Activated T-helper 1 cell treated with Interleukin-2 at 50 U/mL for 16 hours (primary cell): ENCODE results near the gene ELL2.
"Not testable (repeated sequence)": the region's sequence is repeated elsewhere in the genome, so short reads cannot be mapped to it uniquely, and the experiment has no call there.

Experiments used
- DNase-seq: peaks from one replicate; pipeline ENCODE4 v3.0.0-alpha.2; 2020; ENCODE audit warnings: low read depth

ELL2 gene

DNA sequence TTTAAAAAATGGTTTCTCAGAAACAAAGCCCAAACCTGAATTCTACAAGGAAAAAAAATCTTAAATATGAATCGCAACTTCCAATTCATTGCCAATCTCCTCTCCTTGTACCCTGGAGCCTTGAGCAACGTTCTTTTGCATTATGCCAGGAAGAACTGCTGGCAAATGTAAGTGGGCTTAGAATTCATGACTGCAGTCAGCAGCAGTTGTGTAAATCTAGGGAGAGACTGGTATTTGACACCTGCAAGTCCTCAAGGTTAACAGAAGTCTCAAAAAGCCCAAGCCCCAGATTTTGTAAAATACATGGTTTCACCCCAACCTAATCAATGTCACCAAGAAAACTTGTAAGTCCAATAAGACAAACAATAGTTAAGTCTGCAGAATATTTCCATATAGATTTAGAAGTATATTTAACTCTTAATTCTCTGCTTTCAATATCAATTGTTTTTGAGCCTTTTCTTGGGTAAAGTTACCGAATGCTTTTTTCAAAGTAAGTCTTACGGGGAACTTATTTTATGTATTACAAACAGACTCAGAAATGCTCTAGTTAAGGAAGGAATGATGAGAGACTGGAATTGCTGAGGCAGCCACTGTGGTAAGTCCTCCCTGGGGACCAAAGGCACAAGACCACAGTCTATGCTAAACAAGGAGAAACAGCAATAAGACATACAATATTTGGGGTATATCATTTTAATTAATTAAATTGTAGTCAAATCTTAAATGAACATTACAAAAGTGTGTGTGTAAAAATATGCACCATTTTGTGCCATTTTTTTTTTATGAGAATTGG, 31.3 kb downstream of the ELL2 start:
- DNase-seq, result no peak

DNA sequence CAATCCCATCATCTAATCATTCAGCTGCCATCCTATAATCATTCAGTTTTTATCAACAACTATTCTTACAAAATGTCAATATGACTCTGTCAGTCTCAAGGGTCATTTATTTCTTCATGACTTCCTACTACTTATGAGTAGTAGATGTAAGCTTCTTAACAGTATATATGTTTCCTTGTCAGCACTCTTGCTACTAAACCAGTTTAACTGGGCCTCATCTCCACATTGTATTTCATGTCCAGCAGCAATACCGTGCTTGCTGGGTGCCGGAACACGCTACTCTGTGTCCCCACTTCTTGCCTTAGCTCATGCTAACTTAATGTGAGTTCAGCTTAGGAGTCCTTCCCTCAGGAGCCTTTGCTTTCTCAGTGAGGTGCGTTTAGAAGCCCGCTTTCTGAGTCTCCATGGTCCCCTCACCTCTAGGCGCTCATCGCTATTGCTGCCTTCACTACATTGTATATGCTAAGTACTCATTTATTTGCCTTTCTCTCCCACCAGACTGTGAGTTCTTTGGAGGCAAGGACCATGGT, 32.9 kb downstream of the ELL2 start:
- DNase-seq, result no peak

GRCh38 chr5:95927927-95928723, 33.5 kb downstream of the ELL2 start:
- no peak for DNase-seq

DNA sequence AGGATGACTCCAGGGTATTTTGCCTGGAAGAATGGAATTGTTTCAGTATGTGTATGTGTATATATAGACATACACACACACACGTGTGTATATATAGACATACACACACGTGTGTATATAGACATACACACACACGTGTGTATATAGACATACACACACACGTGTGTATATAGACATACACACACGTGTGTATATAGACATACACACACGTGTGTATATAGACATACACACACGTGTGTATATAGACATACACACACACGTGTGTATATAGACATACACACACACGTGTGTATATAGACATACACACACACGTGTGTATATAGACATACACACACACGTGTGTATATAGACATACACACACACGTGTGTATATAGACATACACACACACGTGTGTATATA, 34.4 kb downstream of the ELL2 start:
- not testable (repeated sequence) for DNase-seq

GRCh38 chr5:95925939-95926338, 35.7 kb downstream of the ELL2 start:
- DNase-seq, result no peak

GRCh38 chr5:95925378-95925744, 36.3 kb downstream of the ELL2 start:
- no peak for DNase-seq

DNA sequence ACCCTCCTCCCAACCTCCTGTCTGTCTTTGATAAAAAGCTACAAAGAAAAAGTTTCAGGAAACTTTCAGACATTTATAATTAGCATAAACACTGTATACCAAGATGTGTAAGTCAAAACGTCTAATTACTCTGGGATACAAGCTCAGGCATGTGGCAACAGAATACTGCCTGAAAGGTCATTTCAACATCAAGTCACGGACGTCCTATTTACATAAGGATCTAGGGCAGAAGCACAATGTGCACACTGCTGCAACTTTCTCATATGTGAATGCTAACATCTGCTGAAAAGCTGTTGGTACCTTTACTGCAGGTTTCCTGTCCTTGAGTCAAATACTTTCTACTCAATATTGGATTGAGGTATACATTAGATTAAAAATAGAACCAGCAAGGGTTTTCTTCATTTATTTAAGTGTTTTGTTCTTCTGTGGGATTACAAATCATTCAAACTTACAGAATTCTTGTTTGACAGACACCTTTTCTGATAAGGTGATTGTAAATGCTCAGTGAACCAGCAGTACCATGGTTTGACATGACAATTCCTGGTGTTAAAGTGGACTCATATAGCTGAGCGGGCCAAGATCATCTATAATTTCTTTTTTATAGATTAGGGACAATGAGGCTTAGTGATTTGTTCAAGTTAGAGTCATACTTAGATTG, 36.8 kb downstream of the ELL2 start:
- no peak for DNase-seq

- no peak for DNase-seq
Measured at GRCh38 chr5:95923918-95924544, 37.6 kb downstream of the ELL2 start.

DNA sequence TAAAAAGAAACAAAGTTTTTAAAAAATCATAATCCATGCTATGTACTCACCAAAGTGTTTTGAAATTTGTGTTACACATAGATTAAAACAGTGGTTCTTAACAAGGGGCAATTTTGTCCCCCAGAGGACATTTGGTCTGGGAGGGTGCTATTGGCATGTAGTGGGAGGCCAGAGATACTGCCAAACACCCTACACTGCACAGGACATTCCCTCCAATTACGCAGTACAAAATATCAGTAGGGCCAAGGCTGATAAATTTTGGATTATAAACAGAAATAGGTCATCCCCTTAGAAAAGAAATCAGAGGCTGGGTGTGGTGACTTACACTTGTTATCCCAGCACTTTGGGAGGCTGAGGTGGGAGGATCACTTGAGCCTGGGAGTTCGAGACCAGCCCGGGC, 38.9 kb downstream of the ELL2 start:
- no peak for DNase-seq

- no peak for DNase-seq
Measured at GRCh38 chr5:95921501-95921900, 40.1 kb downstream of the ELL2 start.

GRCh38 chr5:95920822-95921221, 40.8 kb downstream of the ELL2 start:
- no peak for DNase-seq

- no peak for DNase-seq
Measured at GRCh38 chr5:95919658-95920057, 42.0 kb downstream of the ELL2 start.

DNA sequence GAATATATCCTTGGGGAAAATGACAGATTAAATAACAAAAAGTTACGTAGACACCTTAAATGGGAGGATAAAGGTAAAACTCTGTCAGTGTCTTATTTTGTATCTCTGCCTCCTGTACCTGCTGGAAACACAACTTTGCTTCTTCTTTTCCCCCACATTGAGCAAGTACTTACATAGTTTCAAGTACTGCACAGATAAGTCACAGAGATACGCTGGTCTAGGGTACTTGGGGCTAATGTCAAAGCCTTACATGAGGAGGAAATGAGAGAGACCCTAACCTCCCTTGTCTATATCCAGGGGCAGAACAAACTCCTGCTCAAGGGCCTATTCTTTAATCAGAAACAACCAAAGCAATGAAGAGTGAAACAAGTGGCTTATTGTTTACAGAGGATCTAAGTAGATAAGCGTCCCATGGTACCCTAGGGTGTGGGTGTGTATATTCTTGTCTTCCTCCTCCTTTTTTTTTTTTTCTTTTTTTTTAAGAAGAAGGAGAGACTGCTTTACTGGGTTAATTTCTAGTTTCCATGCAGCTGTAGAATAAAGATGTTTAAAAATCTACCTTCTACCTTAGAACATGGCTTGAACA, 43.1 kb downstream of the ELL2 start:
- DNase-seq, result no peak

DNA sequence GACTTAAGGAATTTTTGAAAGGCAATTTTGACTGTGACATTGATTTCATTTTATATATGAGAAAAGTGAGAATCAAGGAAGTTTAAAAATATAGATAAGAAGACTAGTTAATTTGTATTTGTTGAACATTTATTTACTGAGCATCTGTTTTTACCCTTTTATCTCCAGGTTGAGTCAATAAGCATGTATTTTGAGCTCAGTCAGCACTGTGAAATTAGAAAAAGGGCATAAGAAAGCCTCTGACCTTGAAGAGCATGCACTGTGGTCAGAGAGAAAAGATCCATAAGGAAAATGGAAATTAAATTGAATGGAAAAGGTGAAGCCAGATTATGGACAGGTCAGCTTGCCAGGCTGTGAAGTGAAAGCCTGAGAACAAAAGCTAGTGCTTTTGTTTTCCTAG, 44.4 kb downstream of the ELL2 start:
- no peak for DNase-seq

- no peak for DNase-seq
Measured at GRCh38 chr5:95916687-95917085, 45.0 kb downstream of the ELL2 start.

DNA sequence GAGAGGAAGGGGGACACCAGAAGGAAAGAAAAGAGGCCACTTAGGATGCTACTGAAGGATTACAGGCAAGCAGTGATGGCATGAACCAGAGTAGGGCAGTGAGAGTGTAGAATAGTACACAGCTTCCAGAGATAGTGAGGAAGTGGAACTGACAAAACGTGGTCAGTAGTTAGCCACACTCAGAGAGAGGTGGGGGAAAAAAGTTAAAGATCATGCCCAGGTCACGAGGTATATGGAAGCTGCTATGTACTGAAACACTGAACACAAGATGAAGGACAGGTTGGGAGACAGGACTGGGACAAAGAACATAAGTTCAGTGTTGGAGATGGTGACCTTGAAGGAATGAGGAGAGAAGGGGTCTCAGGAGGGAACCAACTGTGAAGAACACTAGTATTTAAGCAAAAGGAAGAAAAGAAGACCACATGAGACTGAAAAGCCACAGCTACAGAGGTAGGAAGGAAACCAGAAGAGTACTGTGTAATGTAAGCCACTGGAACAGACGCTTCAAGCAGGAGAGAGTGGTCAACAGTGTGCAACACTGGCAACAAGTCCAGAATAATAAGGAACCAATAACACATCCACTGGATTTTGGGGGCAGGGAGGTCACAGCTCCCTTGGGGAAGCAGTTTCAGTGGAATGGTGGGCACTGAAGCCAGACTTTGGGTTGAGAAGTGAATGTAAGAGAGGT, 45.5 kb downstream of the ELL2 start:
- no peak for DNase-seq

GRCh38 chr5:95913663-95914062, 48.0 kb downstream of the ELL2 start:
- no peak for DNase-seq

DNA sequence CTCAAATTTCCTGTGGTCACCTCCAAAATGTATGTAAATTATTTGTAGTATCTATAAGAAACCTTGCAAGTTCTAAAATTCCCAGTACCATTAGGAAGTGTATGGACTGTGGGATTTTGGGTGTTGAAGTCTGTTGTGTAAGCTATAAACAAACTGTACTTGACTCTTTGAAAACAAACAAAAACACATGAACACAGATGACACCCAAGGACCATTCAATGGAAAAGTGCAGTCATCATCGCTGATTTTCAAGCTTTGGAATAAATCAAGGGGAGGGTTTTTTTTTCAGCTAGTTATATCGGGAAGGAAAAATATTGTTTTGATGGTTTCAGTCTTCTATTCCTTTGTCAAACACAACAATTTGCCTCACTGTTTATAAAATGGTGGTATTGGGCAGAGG, 49.6 kb downstream of the ELL2 start:
- no peak for DNase-seq

GRCh38 chr5:95910521-95910920, 51.1 kb downstream of the ELL2 start:
- no peak for DNase-seq

DNA sequence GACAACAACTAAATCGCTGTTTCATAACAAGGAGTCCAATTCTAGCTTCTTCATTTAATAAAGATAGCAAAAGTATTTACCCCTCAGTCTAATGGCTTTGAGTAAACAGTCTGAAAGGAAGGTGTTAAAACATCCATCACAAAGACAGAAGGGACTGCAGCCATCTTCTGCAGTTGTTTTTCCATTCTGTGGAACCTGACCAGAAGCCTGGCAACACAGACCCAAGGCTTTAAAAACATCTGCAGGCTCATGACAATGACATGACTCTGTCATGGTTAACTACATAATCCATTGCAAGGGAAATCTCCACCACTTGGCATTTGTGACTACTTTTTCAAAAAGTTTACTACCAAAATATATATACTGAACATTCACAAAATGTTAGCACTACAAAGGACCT, 51.9 kb downstream of the ELL2 start:
- no peak for DNase-seq

DNA sequence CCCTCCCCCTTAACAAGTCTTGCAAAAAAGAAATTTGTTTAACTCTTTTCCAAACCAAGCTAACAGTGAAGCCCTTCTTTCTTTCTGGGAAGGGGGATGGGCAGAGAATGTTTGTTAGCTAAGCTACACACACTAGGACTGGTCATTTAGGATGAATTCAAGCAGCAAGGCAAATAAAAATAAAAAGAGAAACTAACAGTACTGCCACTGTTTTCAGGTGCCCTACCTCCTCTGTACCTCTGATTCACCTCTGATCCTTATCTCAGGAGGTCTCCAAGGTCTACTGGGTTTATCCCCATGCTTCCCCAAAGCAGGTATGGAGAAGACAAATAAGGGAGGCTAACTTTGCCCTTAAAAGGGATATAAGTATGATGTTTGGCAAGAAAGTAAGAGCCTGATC, 52.9 kb downstream of the ELL2 start:
- no peak for DNase-seq
